ENCODE results near the gene KIF5C.

Gene KIF5C

GRCh38 chr2:149041482-149041881 is 166.5 kb downstream of the KIF5C start:
- no peak for DNase-seq (ENCODE audit: low spot score)

DNA sequence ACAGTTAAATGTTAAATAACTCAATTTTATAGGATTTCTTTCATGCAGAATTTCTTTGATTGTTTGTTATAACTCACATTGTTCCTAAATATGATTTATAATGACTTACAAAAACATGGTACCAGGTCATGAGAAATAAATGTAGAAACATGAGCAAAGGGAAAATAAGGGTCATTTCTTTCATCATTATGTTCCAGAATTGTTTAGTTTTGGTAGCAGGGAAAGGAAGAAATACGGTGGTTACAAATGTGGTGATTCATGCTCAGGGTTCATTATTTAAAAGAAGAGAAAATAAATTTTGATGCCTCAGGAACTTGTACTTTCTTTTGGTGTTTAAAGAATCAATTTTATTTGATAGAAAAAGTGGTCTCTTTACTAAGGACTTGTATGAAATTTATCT is 167.9 kb downstream of the KIF5C start:
- DNase-seq (ENCODE audit: low spot score): no peak

GRCh38 chr2:149044500-149044899 is 169.5 kb downstream of the KIF5C start:
- no peak for DNase-seq (ENCODE audit: low spot score)

GRCh38 chr2:149047118-149047517 is 172.1 kb downstream of the KIF5C start:
- no peak for DNase-seq (ENCODE audit: low spot score)

DNA sequence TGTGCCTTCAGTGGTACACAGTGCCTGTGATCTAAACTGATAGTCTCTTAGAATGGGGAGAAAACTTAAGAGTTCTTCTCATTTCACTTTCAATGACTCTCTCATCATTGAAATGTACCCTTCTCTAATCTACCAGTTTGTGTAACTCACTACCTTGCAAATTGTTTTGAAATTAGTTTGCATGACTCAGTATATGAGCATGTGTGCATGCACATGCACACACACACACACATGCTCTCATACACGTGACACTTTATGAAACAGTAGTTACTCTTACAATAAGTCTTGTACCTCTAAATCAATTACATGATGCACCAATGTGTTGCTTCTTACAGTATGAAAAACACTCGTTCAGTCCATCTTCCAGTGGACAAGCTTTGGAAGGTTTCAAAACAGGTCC is 174.1 kb downstream of the KIF5C start:
- no peak for DNase-seq (ENCODE audit: low spot score)

GRCh38 chr2:149050188-149050587 is 175.2 kb downstream of the KIF5C start:
- DNase-seq (ENCODE audit: low spot score): no peak

DNA sequence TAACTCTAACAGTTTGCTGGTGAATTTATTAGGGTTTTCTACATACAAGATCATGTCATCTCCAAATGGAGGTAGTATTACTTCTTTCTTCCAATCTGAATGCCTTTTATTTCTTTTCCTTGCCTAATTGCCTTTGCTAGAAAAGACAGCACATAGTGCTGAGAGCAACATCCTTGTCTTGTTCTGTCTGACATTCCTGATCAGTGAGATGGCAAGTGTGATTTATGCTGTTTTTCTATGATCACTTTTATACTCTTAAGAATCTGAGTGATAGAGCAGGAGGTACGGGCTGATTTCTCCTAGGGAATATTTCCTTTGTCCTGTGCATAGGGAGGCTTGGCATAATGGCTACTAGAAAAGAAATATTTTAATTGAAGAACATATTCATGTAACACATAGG is 180.7 kb downstream of the KIF5C start:
- DNase-seq (ENCODE audit: low spot score): no peak

DNA sequence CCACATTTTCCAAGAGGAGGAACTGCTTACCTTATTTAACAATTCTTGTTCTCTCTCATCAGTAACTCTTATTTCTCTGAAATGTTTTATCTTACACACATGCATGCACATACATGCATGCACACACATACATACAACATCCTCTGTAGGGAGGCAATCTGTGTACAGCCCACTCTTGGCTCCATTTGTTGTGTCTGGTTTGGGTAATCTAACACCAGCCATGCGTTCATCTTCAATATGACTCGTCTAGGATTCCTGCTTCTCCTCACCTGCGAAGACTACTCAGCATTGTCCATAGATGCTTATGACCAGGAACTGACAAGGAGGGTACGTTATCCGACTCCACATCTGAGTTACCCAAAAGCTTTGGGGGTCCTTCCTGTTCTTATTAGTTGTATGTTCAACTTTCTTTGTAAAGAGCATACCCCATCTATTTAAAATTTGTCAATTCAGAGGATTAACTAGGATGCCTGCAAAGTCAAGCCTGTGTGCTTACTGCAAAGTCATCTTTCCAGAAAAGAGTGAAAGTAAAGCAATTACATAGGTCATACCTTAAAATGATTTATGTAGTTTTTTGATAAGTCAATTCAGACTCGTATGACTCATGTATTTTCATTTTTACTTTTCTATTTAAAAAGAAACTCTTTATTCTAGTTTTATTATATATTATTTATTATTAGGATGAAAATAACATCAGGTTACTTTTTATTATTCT is 181.7 kb downstream of the KIF5C start:
- no peak for DNase-seq (ENCODE audit: low spot score)

DNA sequence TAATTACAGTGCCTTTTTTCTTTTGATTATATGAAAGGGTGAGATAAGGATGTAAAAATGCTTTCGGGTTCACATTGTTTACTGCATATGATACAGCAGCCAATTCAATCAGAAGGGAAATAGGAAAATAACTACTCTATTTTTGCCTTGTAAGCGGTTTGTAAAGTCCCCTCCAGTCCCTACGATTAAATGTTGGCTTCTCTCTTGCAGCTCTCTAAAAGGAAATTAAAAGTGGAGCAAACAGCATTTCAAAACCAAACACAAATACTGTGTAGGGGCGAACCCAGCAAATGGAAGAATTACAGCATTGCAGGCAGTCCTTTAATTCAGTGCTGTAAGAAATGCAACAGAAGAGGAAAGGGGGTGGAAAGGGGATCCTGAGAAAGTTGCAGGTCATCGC is 182.4 kb downstream of the KIF5C start:
- DNase-seq (ENCODE audit: low spot score): no peak

DNA sequence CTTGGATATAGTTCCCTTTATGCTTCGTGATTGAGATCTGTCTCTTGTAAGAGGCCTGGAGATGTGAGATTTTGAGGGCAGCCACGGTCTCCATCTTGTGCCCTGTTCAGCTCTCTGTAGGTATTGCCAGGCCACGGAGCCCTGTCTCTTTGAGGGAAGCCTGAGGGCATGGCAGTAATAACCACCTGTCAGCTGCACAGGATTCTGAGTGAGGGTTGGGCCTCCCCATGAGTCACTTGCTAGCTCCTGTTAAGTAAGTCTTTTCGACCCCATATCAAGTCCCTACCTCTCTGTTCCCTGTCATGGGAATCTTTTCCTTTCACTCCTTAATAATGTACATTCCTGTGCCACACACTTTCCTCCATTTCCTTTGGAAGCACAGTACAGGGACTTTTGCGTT is 183.9 kb downstream of the KIF5C start:
- DNase-seq (ENCODE audit: low spot score): no peak

- DNase-seq (ENCODE audit: low spot score): no peak
Observed at GRCh38 chr2:149059822-149060221, 184.8 kb downstream of the KIF5C start.

GRCh38 chr2:149061133-149061745 is 186.2 kb downstream of the KIF5C start:
- no peak for DNase-seq (ENCODE audit: low spot score)

- no peak for DNase-seq (ENCODE audit: low spot score)
Observed at GRCh38 chr2:149062531-149062930, 187.5 kb downstream of the KIF5C start.

GRCh38 chr2:149063177-149063576 is 188.2 kb downstream of the KIF5C start:
- no peak for DNase-seq (ENCODE audit: low spot score)

DNA sequence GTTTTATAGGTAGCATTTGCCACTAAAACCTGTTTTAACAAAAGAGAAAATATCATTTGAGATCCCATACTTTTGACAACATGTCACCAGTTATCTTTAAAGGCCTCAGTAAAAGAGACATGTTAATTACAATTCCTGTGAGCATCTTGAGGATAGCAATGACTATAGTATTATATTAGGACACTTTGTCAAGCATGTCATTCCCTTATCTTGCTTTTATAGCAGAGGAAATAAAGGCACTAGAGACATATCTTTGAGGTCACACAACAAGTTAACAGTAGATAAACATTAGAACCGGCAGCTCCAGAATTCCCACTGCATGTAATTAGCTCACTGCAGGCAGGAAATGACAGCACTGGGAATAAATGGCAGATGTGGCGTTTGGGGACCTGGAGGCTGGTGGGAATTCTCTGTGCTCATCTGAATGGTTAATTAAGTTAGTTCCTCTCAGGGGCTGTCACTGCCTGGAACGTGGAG is 189.4 kb downstream of the KIF5C start:
- no peak for DNase-seq (ENCODE audit: low spot score)

- no peak for DNase-seq (ENCODE audit: low spot score)
Observed at GRCh38 chr2:149064856-149065630, 190.0 kb downstream of the KIF5C start.

DNA sequence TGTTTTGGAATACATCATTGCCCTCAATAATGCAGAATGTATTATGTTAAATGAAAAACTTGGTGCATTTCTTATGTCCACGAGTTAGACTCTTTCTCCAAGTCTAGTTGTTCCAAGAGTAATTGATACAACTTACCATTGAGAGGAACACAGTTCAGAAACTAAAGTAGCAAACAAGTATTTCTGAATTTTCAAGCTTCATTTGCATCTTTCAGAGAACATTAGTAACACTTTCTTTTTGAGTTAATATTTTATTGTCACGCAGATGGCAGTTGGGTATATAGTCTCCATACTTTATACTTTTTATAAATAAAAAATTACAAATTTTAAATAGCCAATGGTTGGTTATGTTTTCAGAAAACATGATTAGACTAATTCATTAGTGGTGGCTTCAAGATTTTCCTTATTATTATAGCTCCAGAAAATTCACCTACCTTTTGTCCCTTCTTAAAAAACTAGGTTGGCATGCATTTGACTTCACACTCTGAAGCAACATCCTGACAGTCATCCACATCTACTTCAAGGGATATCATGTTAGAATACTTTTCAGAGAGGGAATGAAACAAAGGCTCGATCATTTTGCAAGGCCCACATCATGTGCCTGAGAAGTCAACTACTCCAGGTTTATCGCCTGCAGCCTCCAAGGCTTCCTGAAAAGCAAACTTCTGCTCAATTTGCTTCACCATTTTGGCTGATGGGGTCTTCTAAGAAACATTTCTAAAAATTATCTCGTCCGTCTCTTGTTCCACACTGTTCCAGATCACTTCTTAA is 193.4 kb downstream of the KIF5C start:
- DNase-seq (ENCODE audit: low spot score): no peak

GRCh38 chr2:149068996-149069888 is 194.2 kb downstream of the KIF5C start:
- DNase-seq (ENCODE audit: low spot score): no peak

DNA sequence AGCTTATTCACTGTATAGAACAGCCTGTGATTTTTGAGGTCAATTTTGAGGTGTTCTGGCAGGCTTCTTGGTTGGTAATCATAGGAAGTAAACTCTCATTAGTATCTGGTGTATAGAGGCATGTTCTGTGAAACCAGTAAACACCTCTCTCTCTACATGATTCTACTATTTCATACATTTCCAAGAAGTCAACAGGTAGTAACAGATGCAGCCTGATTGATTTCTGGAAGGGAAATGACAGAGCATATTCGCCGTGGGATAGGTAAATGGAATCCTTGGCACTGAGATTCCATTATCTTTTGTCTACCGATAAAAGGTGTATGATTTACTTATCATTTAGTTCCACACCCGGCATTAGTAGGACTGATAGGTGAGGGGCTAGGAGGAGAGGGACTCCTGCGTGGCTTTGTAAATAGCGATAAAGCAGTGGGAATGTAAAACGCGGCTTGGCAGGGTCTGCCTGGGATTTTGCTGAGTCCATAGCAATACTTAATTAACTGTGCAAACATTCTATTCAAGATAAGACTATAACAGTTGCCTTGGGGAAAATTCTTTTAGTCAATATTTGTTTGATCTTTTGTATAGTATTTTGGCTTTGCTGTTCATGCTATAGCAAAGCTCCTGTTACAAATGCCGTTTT is 195.8 kb downstream of the KIF5C start:
- DNase-seq (ENCODE audit: low spot score): no peak

DNA sequence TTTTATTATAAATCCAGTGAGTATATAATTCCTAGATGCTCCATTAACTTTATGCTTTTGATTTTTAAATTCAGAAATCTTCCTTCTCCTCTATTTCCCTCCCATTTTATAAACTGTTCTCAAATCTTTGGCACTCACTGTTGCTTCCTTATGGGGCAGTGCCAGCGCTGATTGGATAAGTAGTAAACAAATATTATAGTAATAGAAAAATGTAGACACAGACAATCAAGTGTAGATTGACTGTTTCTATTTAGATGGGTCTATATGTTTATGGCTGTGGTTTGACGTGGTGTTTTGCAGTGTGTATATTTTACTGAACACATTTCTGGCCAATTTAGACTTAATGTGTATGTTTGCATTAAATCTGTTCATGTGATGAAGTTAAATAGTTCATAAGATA is 200.1 kb downstream of the KIF5C start:
- DNase-seq (ENCODE audit: low spot score): no peak

GRCh38 chr2:149075853-149076252 is 200.8 kb downstream of the KIF5C start:
- no peak for DNase-seq (ENCODE audit: low spot score)
